OCI-LY7 (cell line): ENCODE measurements around the gene ITGB1. TPM values are rescaled to one million over a fixed set of nuclear protein-coding genes. Genes with fewer than 3 reads are reported as not detected.
A peak's percentile ranks its signal among the peaks of the same experiment; 100 is the strongest.

Experiments used
- BruUV-seq: library from RNA; stranded (reverse); fragments of 400-500 nt; replicated peaks from 2 replicates; lab custom pipeline; 2021; lab: Mats Ljungman, UMichigan
- CTCF ChIA-PET: fragments of 300-600 bp; sonication (Branson Sonifier 250); formaldehyde crosslinking; loops from one replicate; lab custom pipeline; 2022; ENCODE audit warnings: antibody characterized with exemption; ENCODE audit not compliant: unreplicated experiment; lab: Charles Lee
- POLR2A ChIA-PET: fragments of 300-600 bp; sonication (Branson Sonifier 250); formaldehyde crosslinking; loops from one replicate; lab custom pipeline; 2022; ENCODE audit warnings: antibody characterized with exemption; lab: Charles Lee
- DNase-seq: peaks from one replicate; pipeline ENCODE4 v3.0.0-alpha.2; 2015; ENCODE audit warnings: low spot score
- H2AFZ ChIP-seq: fragments of 200-600 bp; sonication (generic), shearing (Covaris generic); 2 replicates; pipeline ENCODE4 v1.6.1; 2014; ENCODE audit warnings: mild to moderate bottlenecking, antibody characterized with exemption, low read length, moderate library complexity
- H3K27ac ChIP-seq: fragments of 200-600 bp; sonication (generic); 2 replicates; pipeline ENCODE4 v1.5.1; 2014; ENCODE audit warnings: mixed run types, low read depth, mild to moderate bottlenecking, moderate library complexity, low read length, inconsistent platforms; ENCODE audit not compliant: poor library complexity, severe bottlenecking
- H3K36me3 ChIP-seq: fragments of 200-600 bp; sonication (generic); 2 replicates; pipeline ENCODE4 v1.6.1; 2014; ENCODE audit warnings: mild to moderate bottlenecking, antibody characterized with exemption, low read length, moderate library complexity, mixed read lengths; ENCODE audit not compliant: insufficient read depth
- H3K4me1 ChIP-seq: fragments of 200-600 bp; sonication (generic); 2 replicates; pipeline ENCODE4 v1.5.1; 2014; ENCODE audit warnings: mild to moderate bottlenecking, low read length; ENCODE audit not compliant: insufficient read depth, poor library complexity, severe bottlenecking
- H3K4me2 ChIP-seq: fragments of 200-600 bp; sonication (generic); 2 replicates; pipeline ENCODE4 v1.6.1; 2014; ENCODE audit warnings: mild to moderate bottlenecking, low read length
- H3K4me3 ChIP-seq: fragments of 200-600 bp; sonication (generic); 2 replicates; pipeline ENCODE4 v1.5.1; 2014; ENCODE audit warnings: mild to moderate bottlenecking, low read depth, low read length; ENCODE audit not compliant: poor library complexity, severe bottlenecking
- H3K79me2 ChIP-seq: fragments of 200-600 bp; sonication (generic); 2 replicates; pipeline ENCODE4 v1.6.1; 2016; ENCODE audit warnings: low read depth, mild to moderate bottlenecking, low read length, moderate library complexity, mixed read lengths; ENCODE audit not compliant: insufficient read depth
- H3K9me2 ChIP-seq: fragments of 200-600 bp; sonication (generic); 2 replicates; pipeline ENCODE4 v1.6.1; 2016; ENCODE audit warnings: mild to moderate bottlenecking, low read length, mixed read lengths; ENCODE audit not compliant: insufficient read depth
- H3K9me3 ChIP-seq: fragments of 200-600 bp; sonication (generic); 2 replicates; pipeline ENCODE4 v1.6.1; 2014; ENCODE audit warnings: mild to moderate bottlenecking, mixed run types, low read length, mixed read lengths
- H4K20me1 ChIP-seq: fragments of 200-600 bp; sonication (generic); 2 replicates; pipeline ENCODE4 v1.6.1; 2014; ENCODE audit warnings: mild to moderate bottlenecking, antibody characterized with exemption, low read length, moderate library complexity, mixed read lengths; ENCODE audit not compliant: insufficient read depth
- EZH2phosphoT487 ChIP-seq: fragments of 200-600 bp; sonication (generic); IDR thresholded peaks from 2 replicates; pipeline ENCODE4 v1.6.1; 2018; ENCODE audit warnings: low read depth, borderline replicate concordance, mild to moderate bottlenecking, mixed run types, antibody characterized with exemption, low read length, moderate library complexity, mixed read lengths
- intact Hi-C: fragments of 100-400 bp; cut with micrococcal nuclease; formaldehyde crosslinking; loops from one replicate; pipeline ENCODE4 v1.10.0; 2022; ENCODE audit not compliant: unreplicated experiment
- total RNA-seq, 2 experiments: library from RNA; depleted of rRNA in 1 of 2; stranded (reverse); fragments of >200 nt in 1 of 2; shearing (Covaris generic) in 1 of 2; gene quantifications; 2 replicates each; pipeline ENCODE4 v1.2.3, GENCODE V29; 2014 to 2022
- TF ChIP-seq, protein P1 (sequence below): fragments of 200-600 bp; sonication (generic); conservative IDR thresholded peaks from 2 replicates; pipeline ENCODE4 v1.5.1; 2014; ENCODE audit warnings: mild to moderate bottlenecking, antibody characterized with exemption, low read length, moderate library complexity, mixed read lengths

Gene ITGB1
- total RNA-seq, 2 experiments from 2014 or later = 165 to 167 TPM

DNA sequence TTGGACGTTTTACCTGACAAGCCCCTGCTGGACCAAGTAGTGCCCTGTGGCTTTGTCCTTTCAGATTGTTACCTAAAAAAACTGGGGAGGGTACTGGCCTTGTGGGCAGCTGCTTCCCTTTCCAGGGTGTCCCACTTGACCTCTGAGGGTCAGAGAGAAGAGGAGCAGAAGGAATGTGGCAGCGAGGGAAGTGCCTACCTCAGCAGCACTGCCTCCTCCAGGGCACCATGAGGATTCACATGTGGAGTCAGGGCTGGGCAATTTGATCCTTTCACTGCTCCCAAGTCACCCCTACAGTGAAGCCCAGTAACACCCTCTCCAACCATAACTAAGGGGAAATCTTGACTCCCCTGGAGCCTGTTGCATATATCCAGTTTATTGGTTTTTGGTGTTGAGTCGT is 64.6 kb downstream of the ITGB1 start:
- ChIA-PET POLR2A (interaction anchor here (0.6 kb wide), 1 partner anchor 134 kb away, joined by 3 read pairs; no protein-coding TSS in a partner anchor), CTCF (no interaction called here)
- Histone ChIP-seq H2AFZ (no peak overlapping the region), H3K4me2 (no peak overlapping the region), H4K20me1 (no peaks in the 10 kb centered on the region), H3K9me3 (no peaks in the 10 kb centered on the region), H3K9me2 (no peaks in the 10 kb centered on the region), H3K36me3 (peaks cover 31% of the 10 kb centered on the region), H3K79me2 (no peaks in the 10 kb centered on the region), H3K27ac (no peak overlapping the region), H3K4me1 (no peaks in the 10 kb centered on the region), H3K4me3 (no peak overlapping the region)
- no peak for TF ChIP-seq EZH2phosphoT487
- TF ChIP-seq, protein P1, sequence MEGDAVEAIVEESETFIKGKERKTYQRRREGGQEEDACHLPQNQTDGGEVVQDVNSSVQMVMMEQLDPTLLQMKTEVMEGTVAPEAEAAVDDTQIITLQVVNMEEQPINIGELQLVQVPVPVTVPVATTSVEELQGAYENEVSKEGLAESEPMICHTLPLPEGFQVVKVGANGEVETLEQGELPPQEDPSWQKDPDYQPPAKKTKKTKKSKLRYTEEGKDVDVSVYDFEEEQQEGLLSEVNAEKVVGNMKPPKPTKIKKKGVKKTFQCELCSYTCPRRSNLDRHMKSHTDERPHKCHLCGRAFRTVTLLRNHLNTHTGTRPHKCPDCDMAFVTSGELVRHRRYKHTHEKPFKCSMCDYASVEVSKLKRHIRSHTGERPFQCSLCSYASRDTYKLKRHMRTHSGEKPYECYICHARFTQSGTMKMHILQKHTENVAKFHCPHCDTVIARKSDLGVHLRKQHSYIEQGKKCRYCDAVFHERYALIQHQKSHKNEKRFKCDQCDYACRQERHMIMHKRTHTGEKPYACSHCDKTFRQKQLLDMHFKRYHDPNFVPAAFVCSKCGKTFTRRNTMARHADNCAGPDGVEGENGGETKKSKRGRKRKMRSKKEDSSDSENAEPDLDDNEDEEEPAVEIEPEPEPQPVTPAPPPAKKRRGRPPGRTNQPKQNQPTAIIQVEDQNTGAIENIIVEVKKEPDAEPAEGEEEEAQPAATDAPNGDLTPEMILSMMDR = 0 out of 2 replicates have a peak, but pooled peaks have one; percentile 7
- intact Hi-C loops = loop anchor here (10.0 kb wide), 1 partner anchor 261 kb away; no protein-coding TSS in a partner anchor
- DNase-seq = no peak
- BruUV-seq = no TSS peak

DNA sequence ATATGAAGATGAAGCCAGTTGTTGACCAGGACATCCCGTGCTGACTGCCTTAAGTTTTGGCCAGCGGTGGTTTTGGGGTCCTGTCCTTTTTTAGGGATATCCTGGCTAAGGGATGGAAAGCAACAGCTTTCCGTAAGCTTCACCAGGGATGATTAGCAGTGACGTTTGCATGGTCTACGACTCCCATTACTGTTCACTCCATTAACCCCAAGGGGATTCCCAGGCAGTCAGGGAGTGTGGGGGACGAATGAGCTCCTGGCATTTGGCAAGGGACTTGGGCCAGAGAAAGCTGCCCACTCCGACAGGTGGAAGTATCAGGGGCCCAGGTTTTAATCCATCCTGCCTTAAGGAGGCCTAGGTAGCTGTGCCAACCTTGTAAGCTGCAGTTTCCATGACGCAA is 66.8 kb downstream of the ITGB1 start:
- Histone ChIP-seq H3K4me2 (no peak overlapping the region), H3K4me1 (no peaks in the 10 kb centered on the region), H3K27ac (no peak overlapping the region), H3K79me2 (no peaks in the 10 kb centered on the region), H3K9me3 (no peaks in the 10 kb centered on the region), H3K9me2 (no peaks in the 10 kb centered on the region), H3K36me3 (peaks cover 9% of the 10 kb centered on the region), H3K4me3 (no peak overlapping the region), H2AFZ (no peak overlapping the region), H4K20me1 (no peaks in the 10 kb centered on the region)
- BruUV-seq = no TSS peak
- no peak for DNase-seq
- CTCF ChIA-PET = no interaction called here
- TF ChIP-seq, protein P1 = no peak
- TF ChIP-seq EZH2phosphoT487 = no peak
- intact Hi-C loops = loop anchor here (10.0 kb wide), 1 partner anchor 264 kb away; no protein-coding TSS in a partner anchor
- POLR2A ChIA-PET = no interaction called here

DNA sequence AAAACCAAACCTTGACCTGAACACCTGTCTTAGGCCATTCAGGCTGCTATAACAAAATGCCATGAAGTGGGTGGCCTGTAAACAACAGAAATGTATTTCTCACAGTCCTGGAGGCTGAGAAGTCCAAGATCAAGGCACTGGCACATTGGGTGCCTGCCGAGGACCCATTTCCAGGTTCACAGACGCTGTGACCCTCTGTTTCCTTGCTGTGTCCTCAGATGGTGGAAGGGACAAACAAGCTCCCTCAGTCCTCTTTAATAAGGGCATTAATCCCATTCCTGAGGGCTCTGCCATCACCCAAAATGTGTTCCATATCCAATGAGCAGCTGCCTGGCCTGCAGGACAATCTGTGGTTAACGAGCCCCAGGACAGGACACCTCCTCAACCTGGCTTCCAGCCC is 67.6 kb downstream of the ITGB1 start:
- no peak for TF ChIP-seq EZH2phosphoT487
- TF ChIP-seq, protein P1 = no peak
- H3K4me1 ChIP-seq = no peaks in the 10 kb centered on the region
- no peak overlapping the region for H3K4me2 ChIP-seq
- no peaks in the 10 kb centered on the region for H3K9me2 ChIP-seq
- BruUV-seq = no TSS peak
- H3K27ac ChIP-seq = no peak overlapping the region
- ChIA-PET CTCF (no interaction called here), POLR2A (no interaction called here)
- no peak overlapping the region for H2AFZ ChIP-seq
- H3K9me3 ChIP-seq = no peaks in the 10 kb centered on the region
- H4K20me1 ChIP-seq = no peaks in the 10 kb centered on the region
- intact Hi-C loops = loop anchor here (10.0 kb wide), 1 partner anchor 264 kb away; no protein-coding TSS in a partner anchor
- H3K36me3 ChIP-seq = peaks cover under 1% of the 10 kb centered on the region
- no peak overlapping the region for H3K4me3 ChIP-seq
- no peaks in the 10 kb centered on the region for H3K79me2 ChIP-seq
- no peak for DNase-seq
